Sigmoid colon (tissue), 7 donors: ENCODE data around the gene CFTR. TPM values are rescaled to one million over a fixed set of nuclear protein-coding genes. Genes with fewer than 3 reads are reported as not detected.

Source experiments
- DNase-seq: peaks from one replicate; pipeline ENCODE4 v3.0.0-alpha.2; 2019
- H3K27ac ChIP-seq, 4 donors: fragments of 200-600 bp; sonication (generic); one replicate each; pipeline ENCODE4 v1.5.1; 2016 to 2019; ENCODE audit warnings: mild to moderate bottlenecking in 1 of 4
- H3K27me3 ChIP-seq, 3 donors: fragments of 200-600 bp; sonication (generic); one replicate each; pipeline ENCODE4 v1.5.1; 2019; ENCODE audit warnings: mild to moderate bottlenecking in 1 of 3
- H3K36me3 ChIP-seq, 4 donors: fragments of 200-600 bp; sonication (generic); one replicate each; pipeline ENCODE4 v1.5.1; 2016 to 2019
- H3K4me1 ChIP-seq, 4 donors: fragments of 200-600 bp; sonication (generic); one replicate each; pipeline ENCODE4 v1.5.1; 2017 to 2019
- H3K4me3 ChIP-seq, 4 donors: fragments of 200-600 bp; sonication (generic); one replicate each; pipeline ENCODE4 v1.5.1; 2017 to 2019; ENCODE audit warnings: mild to moderate bottlenecking in 2 of 4, moderate library complexity in 1 of 4
- H3K9me3 ChIP-seq, 4 donors: fragments of 200-600 bp in 3 of 4; sonication (generic) in 3 of 4; one replicate each; pipeline versions ENCODE4 v1.5.1 to v1.6.1; 2013 to 2019
- CTCF ChIP-seq, 4 experiments: fragments of 450-650 bp in 3 of 4; fragments of 200-600 bp in 1 of 4; IDR thresholded peaks; one replicate each; pipeline ENCODE4 v1.5.1; 2016 to 2019; ENCODE audit warnings: antibody characterized with exemption in 4 of 4, mild to moderate bottlenecking in 3 of 4, moderate library complexity in 2 of 4
- EP300 ChIP-seq, 4 donors: sonication (generic); formaldehyde crosslinking; IDR thresholded peaks; one replicate each; pipeline ENCODE4 v1.6.1; 2017; ENCODE audit warnings: antibody characterized with exemption in 4 of 4
- POLR2A ChIP-seq, 2 donors: fragments of 450-650 bp; IDR thresholded peaks; one replicate each; pipeline ENCODE4 v1.6.1; 2016; ENCODE audit warnings: antibody characterized with exemption in 2 of 2, mild to moderate bottlenecking in 2 of 2, moderate library complexity in 2 of 2
- POLR2AphosphoS5 ChIP-seq, 4 donors: sonication (generic); formaldehyde crosslinking; IDR thresholded peaks; one replicate each; pipeline ENCODE4 v1.6.1; 2017; ENCODE audit warnings: antibody characterized with exemption in 4 of 4
- WGBS, 2 donors: extraction: QIAGEN DNeasy Blood & Tissue Kit; methylation state at CpG; one replicate each; pipeline ENCODE4 v1.1.7; 2013; 5-methylcytosine and 5-hydroxymethylcytosine counted together
- intact Hi-C: fragments of 100-400 bp; cut with DNase I; formaldehyde crosslinking; loops from one replicate; pipeline ENCODE4 v1.15.1; 2023
- polyA plus RNA-seq, 3 donors: library from polyadenylated mRNA; stranded (reverse); fragments of 200-250 nt; gene quantifications; one replicate each; pipeline ENCODE4 v1.2.3, GENCODE V29; 2013
- total RNA-seq, 4 donors: library from RNA; depleted of rRNA; stranded (reverse); fragments of >200 nt; gene quantifications; one replicate each; pipeline ENCODE4 v1.1.0, GENCODE V29; 2016
- donor health status: healthy with polysubstance abuse.
- donor health status: Bipolar disorder and iron deficiency.
- donor health status: healthy.

The CFTR gene
- total and polyA plus RNA-seq, 7 donors = under 0.01 to 39.9 (median 3.4) TPM; not detected in 1

GRCh38 chr7:117564627-117565026 is 84.8 kb downstream of the CFTR start:
- DNase-seq = no peak
- Histone ChIP-seq H3K4me3 (no peak overlapping the region), H3K27me3 (no peaks in the 10 kb centered on the region), H3K4me1 (no peaks in the 10 kb centered on the region), H3K36me3 (no peaks in the 10 kb centered on the region), H3K9me3 (no peaks in the 10 kb centered on the region), H3K27ac (no peak overlapping the region)
- intact Hi-C loops = no loop called here
- TF ChIP-seq POLR2AphosphoS5 (IDR thresholded peaks at IDR 0.05) = no peak
- TF ChIP-seq EP300 (IDR thresholded peaks at IDR 0.05) = no peak
- TF ChIP-seq POLR2A (IDR thresholded peaks at IDR 0.05) = no peak
- no peak for TF ChIP-seq CTCF (IDR thresholded peaks at IDR 0.05)
- 77 to 82% methylated on average over 2 of the region's 2 CpGs for WGBS, 2 donors

GRCh38 chr7:117565226-117565625 is 85.4 kb downstream of the CFTR start:
- no peaks in the 10 kb centered on the region for H3K4me1 ChIP-seq
- no peak for DNase-seq
- TF ChIP-seq POLR2A (IDR thresholded peaks at IDR 0.05) = no peak
- TF ChIP-seq POLR2AphosphoS5 (IDR thresholded peaks at IDR 0.05) = no peak
- TF ChIP-seq CTCF (IDR thresholded peaks at IDR 0.05) = no peak
- TF ChIP-seq EP300 (IDR thresholded peaks at IDR 0.05) = no peak
- 80 to 83% methylated on average over 4 of the region's 4 CpGs for WGBS, 2 donors
- intact Hi-C loops = no loop called here
- no peaks in the 10 kb centered on the region for H3K9me3 ChIP-seq
- H3K27me3 ChIP-seq = no peaks in the 10 kb centered on the region
- H3K4me3 ChIP-seq = no peak overlapping the region
- H3K27ac ChIP-seq = no peak overlapping the region
- H3K36me3 ChIP-seq = no peaks in the 10 kb centered on the region

- Histone ChIP-seq H3K27ac (no peak overlapping the region), H3K36me3 (no peaks in the 10 kb centered on the region), H3K27me3 (no peaks in the 10 kb centered on the region), H3K4me3 (no peak overlapping the region), H3K9me3 (no peaks in the 10 kb centered on the region), H3K4me1 (no peaks in the 10 kb centered on the region)
- no peak for DNase-seq
- TF ChIP-seq CTCF (IDR thresholded peaks at IDR 0.05) (no peak), POLR2AphosphoS5 (IDR thresholded peaks at IDR 0.05) (no peak), EP300 (IDR thresholded peaks at IDR 0.05) (no peak), POLR2A (IDR thresholded peaks at IDR 0.05) (no peak)
- 84 to 96% methylated on average over 1 of the region's 1 CpG for WGBS, 2 donors
- intact Hi-C loops = no loop called here
Measured at GRCh38 chr7:117567781-117568180, 88.0 kb downstream of the CFTR start.

GRCh38 chr7:117572856-117573620 is 93.2 kb downstream of the CFTR start:
- Histone ChIP-seq H3K27me3 (no peaks in the 10 kb centered on the region), H3K4me1 (no peaks in the 10 kb centered on the region), H3K4me3 (no peak overlapping the region), H3K27ac (no peak overlapping the region), H3K36me3 (no peaks in the 10 kb centered on the region), H3K9me3 (no peaks in the 10 kb centered on the region)
- no peak for DNase-seq
- TF ChIP-seq EP300 (IDR thresholded peaks at IDR 0.05) = no peak
- no peak for TF ChIP-seq CTCF (IDR thresholded peaks at IDR 0.05)
- TF ChIP-seq POLR2AphosphoS5 (IDR thresholded peaks at IDR 0.05) = no peak
- no peak for TF ChIP-seq POLR2A (IDR thresholded peaks at IDR 0.05)
- intact Hi-C loops = no loop called here

GRCh38 chr7:117581424-117581823 is 101.6 kb downstream of the CFTR start:
- Histone ChIP-seq H3K36me3 (no peaks in the 10 kb centered on the region), H3K4me1 (peaks cover 0 to 9% (median 3%) of the 10 kb centered on the region in 4 donors), H3K9me3 (no peaks in the 10 kb centered on the region), H3K4me3 (no peak overlapping the region), H3K27ac (peak overlapping the region in 1 of 4 donors; percentile 6), H3K27me3 (no peaks in the 10 kb centered on the region)
- intact Hi-C loops = no loop called here
- DNase-seq = no peak
- no peak for TF ChIP-seq POLR2A (IDR thresholded peaks at IDR 0.05)
- TF ChIP-seq POLR2AphosphoS5 (IDR thresholded peaks at IDR 0.05) = no peak
- no peak for TF ChIP-seq EP300 (IDR thresholded peaks at IDR 0.05)
- no peak for TF ChIP-seq CTCF (IDR thresholded peaks at IDR 0.05)
- 96 to 98% methylated on average over 1 of the region's 1 CpG for WGBS, 2 donors
